SKM-1 treated with dmso at 0.1 percent for 144 hours (cell line): Measurements from ENCODE around the gene SMG5.

ENCODE experiments used
- DNase-seq: peaks from one replicate; lab custom pipeline; 2025; ENCODE audit not compliant: unreplicated experiment; lab: John Stamatoyannopoulos, UW

Gene SMG5

DNA sequence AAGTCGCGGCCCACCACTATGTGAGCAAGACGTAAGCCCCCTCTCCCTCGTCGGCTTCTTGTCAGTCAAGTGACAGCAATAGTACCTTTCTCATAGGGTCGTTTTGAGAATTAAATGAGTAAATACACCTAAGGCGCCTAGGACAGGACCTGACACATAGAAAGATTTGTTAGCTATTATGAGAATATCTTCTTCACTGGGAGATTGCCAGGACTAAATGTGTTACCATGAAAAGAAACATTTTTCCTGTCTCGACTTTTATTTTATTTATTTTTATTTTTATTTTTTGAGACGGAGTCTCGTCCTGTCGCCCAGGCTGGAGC, 69.0 kb downstream of the SMG5 start:
- DNase-seq: no peak

GRCh38 chr1:156212833-156213643, 69.6 kb downstream of the SMG5 start, which contains the start of gene PMF1:
PMF1 (plus strand) TSS chr1:156213007; CDS start chr1:156213016, 9 bp downstream.
- peak; percentile 97 for DNase-seq

- DNase-seq: no peak
Observed at GRCh38 chr1:156212130-156212529, 70.5 kb downstream of the SMG5 start.

GRCh38 chr1:156211243-156211642, 71.4 kb downstream of the SMG5 start:
- DNase-seq: no peak

- DNase-seq: no peak
Observed at GRCh38 chr1:156204686-156205085, 77.9 kb downstream of the SMG5 start.

- DNase-seq: no peak
Observed at GRCh38 chr1:156203331-156203730, 79.3 kb downstream of the SMG5 start.

DNA sequence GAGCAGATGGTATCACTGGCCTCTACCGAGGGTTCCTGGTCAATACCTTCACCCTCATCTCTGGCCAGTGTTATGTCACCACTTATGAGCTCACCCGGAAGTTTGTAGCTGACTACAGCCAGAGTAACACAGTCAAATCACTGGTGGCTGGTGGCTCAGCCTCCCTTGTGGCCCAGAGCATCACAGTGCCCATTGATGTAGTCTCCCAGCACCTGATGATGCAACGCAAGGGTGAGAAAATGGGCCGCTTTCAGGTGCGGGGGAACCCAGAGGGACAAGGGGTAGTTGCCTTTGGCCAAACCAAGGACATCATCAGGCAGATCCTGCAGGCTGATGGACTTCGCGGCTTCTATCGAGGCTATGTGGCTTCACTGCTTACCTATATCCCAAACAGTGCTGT, 82.6 kb downstream of the SMG5 start:
- no peak for DNase-seq
